GM12878 (cell line): ENCODE data around the gene HRH2. TPM values are rescaled to one million over a fixed set of nuclear protein-coding genes. Genes with fewer than 3 reads are reported as not detected.

Experiments used
- ATAC-seq: fragments of 200-7000 bp; cut with Tn5 transposase; 3 replicates; pipeline ENCODE4 v1.9.1; 2020; ENCODE audit warnings: mild to moderate bottlenecking, moderate library complexity
- BruUV-seq: library from RNA; stranded (reverse); fragments of 400-500 nt; replicated peaks from 2 replicates; lab custom pipeline; 2021; lab: Mats Ljungman, UMichigan
- CTCF ChIA-PET: fragments of 300-600 bp; sonication (Branson Sonifier 250); formaldehyde crosslinking; extraction: SDS; loops from one replicate; lab custom pipeline; 2021; ENCODE audit warnings: inconsistent platforms; lab: Yijun Ruan, JAX
- POLR2A ChIA-PET: fragments of 350-600 bp; formaldehyde crosslinking; extraction: SDS; loops from one replicate; lab custom pipeline; 2021; ENCODE audit warnings: inconsistent platforms; lab: Charles Lee
- RAD21 ChIA-PET: fragments of 300-600 bp; sonication (Branson Sonifier 250); formaldehyde crosslinking; loops from one replicate; lab custom pipeline; 2023; ENCODE audit warnings: antibody characterized with exemption; ENCODE audit not compliant: unreplicated experiment; lab: Charles Lee
- SMC1A ChIA-PET: fragments of 300-600 bp; sonication (Branson Sonifier 250); formaldehyde crosslinking; loops from one replicate; lab custom pipeline; 2023; ENCODE audit not compliant: unreplicated experiment, uncharacterized antibody; lab: Charles Lee
- DNase-seq: peaks from one replicate; pipeline ENCODE4 v3.0.0-alpha.2; 2011; ENCODE audit warnings: low read depth, low spot score
- FAIRE-seq: peaks from 3 replicates; lab custom pipeline; 2011; peaks lifted over from hg19 to GRCh38; lab: Jason Lieb, UNC
- H2AFZ ChIP-seq: 2 replicates; pipeline ENCODE4 v1.6.0; 2011; ENCODE audit warnings: low read depth, low read length, control low read depth; ENCODE audit not compliant: control insufficient read depth
- H3K27ac ChIP-seq: 2 replicates; pipeline ENCODE4 v1.5.1; 2011; ENCODE audit warnings: control low read depth; ENCODE audit not compliant: control insufficient read depth, insufficient read depth
- H3K27me3 ChIP-seq, 2 experiments: replicated peaks in 1 of 2; 2 replicates each; pipeline versions ENCODE4 v1.6.0 to v1.6.1; 2011; ENCODE audit warnings: low read length in 1 of 2; ENCODE audit not compliant: control insufficient read depth in 2 of 2, insufficient read depth in 2 of 2
- H3K36me3 ChIP-seq, 2 experiments: 2 replicates each; pipeline ENCODE4 v1.5.1; 2011; ENCODE audit warnings: low read length in 1 of 2; ENCODE audit not compliant: control insufficient read depth in 2 of 2, insufficient read depth in 2 of 2
- H3K4me1 ChIP-seq: 2 replicates; pipeline ENCODE4 v1.6.1; 2011; ENCODE audit warnings: mild to moderate bottlenecking, low read length, moderate library complexity, mixed read lengths; ENCODE audit not compliant: control insufficient read depth, insufficient read depth
- H3K4me2 ChIP-seq: 2 replicates; pipeline ENCODE4 v1.6.0; 2011; ENCODE audit warnings: control low read depth; ENCODE audit not compliant: control insufficient read depth, insufficient read depth
- H3K4me3 ChIP-seq: fragments of 200-600 bp; sonication (generic); 2 replicates; pipeline ENCODE4 v1.5.1; 2016
- H3K79me2 ChIP-seq: 2 replicates; pipeline ENCODE4 v1.6.0; 2011; ENCODE audit warnings: low read length; ENCODE audit not compliant: control insufficient read depth, insufficient read depth
- H3K9ac ChIP-seq: 2 replicates; pipeline ENCODE4 v1.8.0; 2011; ENCODE audit warnings: low read length, control low read depth, mixed read lengths; ENCODE audit not compliant: control insufficient read depth, insufficient read depth
- H3K9me3 ChIP-seq: replicated peaks from 3 replicates; pipeline ENCODE4 v1.5.1; 2011; ENCODE audit warnings: mild to moderate bottlenecking, low read length; ENCODE audit not compliant: control insufficient read depth, insufficient read depth
- H4K20me1 ChIP-seq: 2 replicates; pipeline ENCODE4 v1.6.0; 2011; ENCODE audit not compliant: control insufficient read depth, insufficient read depth
- CHD2 ChIP-seq: IDR thresholded peaks from 2 replicates; pipeline ENCODE4 v1.6.1; 2011; ENCODE audit warnings: low read depth, low read length, improper control_type of control experiment, borderline replicate concordance
- NFYB ChIP-seq: IDR thresholded peaks from 2 replicates; pipeline ENCODE4 v1.6.1; 2011; ENCODE audit warnings: low read depth, mild to moderate bottlenecking, low read length, improper control_type of control experiment, moderate library complexity; ENCODE audit not compliant: insufficient read depth
- PAX5 ChIP-seq: IDR thresholded peaks from 2 replicates; pipeline ENCODE4 v1.6.1; 2011; ENCODE audit warnings: low read depth, low read length, borderline replicate concordance
- POLR2AphosphoS5 ChIP-seq: IDR thresholded peaks from 2 replicates; pipeline ENCODE4 v1.6.1; 2011; ENCODE audit warnings: mild to moderate bottlenecking, low read length, inconsistent platforms
- SIN3A ChIP-seq: IDR thresholded peaks from 2 replicates; pipeline ENCODE4 v1.6.1; 2012; ENCODE audit warnings: low read depth, low read length, improper control_type of control experiment
- SIX5 ChIP-seq: IDR thresholded peaks from 2 replicates; pipeline ENCODE4 v1.6.1; 2011; ENCODE audit warnings: mild to moderate bottlenecking, low read depth, low read length, moderate library complexity; ENCODE audit not compliant: severe bottlenecking
- SMARCA5 ChIP-seq: fragments of 450-650 bp; IDR thresholded peaks from 2 replicates; pipeline ENCODE4 v1.6.1; 2017; ENCODE audit warnings: mild to moderate bottlenecking
- YBX1 ChIP-seq: fragments of 450-650 bp; IDR thresholded peaks from 2 replicates; pipeline ENCODE4 v1.6.1; 2016; ENCODE audit warnings: antibody characterized with exemption
- ZSCAN29 ChIP-seq: fragments of 450-650 bp; IDR thresholded peaks from 2 replicates; pipeline ENCODE4 v1.6.1; 2017; ENCODE audit warnings: mild to moderate bottlenecking, moderate library complexity
- WGBS: methylation state at CpG from one replicate; pipeline ENCODE4 v1.1.6; 2016; ENCODE audit warnings: low lambda C conversion rate; ENCODE audit not compliant: insufficient replicate concordance, insufficient coverage; ENCODE audit errors: missing lambda C conversion rate; 5-methylcytosine and 5-hydroxymethylcytosine counted together
- in situ Hi-C: fragments of 300-500 bp; cut with MboI; formaldehyde crosslinking; loops from 9 replicates; pipeline ENCODE4 v1.14.3; 2018; ENCODE audit warnings: mixed read lengths
- intact Hi-C: fragments of 100-400 bp; cut with micrococcal nuclease; formaldehyde crosslinking; loops from one replicate; pipeline ENCODE4 v1.14.2; 2022; ENCODE audit not compliant: unreplicated experiment
- polyA plus RNA-seq, 11 experiments: library from polyadenylated mRNA; depleted of rRNA in 4 of 11; unstranded in 6 of 11; stranded (reverse) in 5 of 11; fragments of >200 nt; fragmentation: Nextera tagmentation in 4 of 11; fragmentation: Illumina TruSeq in 1 of 11; extraction: Ambion mirVana in 4 of 11; extraction: Trizol in 1 of 11; gene quantifications; 1 replicate in 1 of 11; 2 replicates in 10 of 11; pipeline versions ENCODE4 v1.2.1 to v1.2.3, GENCODE V29; 2011 to 2016; ENCODE audit warnings: inconsistent platforms in 2 of 11, missing spikeins in 2 of 11, low read depth in 1 of 11
- total RNA-seq, 4 experiments: library from RNA; depleted of rRNA in 3 of 4; stranded (reverse); fragments of >200 nt in 3 of 4; fragmentation: Illumina TruSeq in 1 of 4; extraction: Trizol in 1 of 4; gene quantifications; 2 replicates each; pipeline versions ENCODE4 v1.2.1 to v1.2.3, GENCODE V29; 2013 to 2021
- TF ChIP-seq, protein P1 (sequence below): fragments of 450-650 bp; IDR thresholded peaks from 2 replicates; pipeline ENCODE4 v1.6.1; 2016; ENCODE audit warnings: mild to moderate bottlenecking
- TF ChIP-seq, protein P2 (sequence below): IDR thresholded peaks from 2 replicates; pipeline ENCODE4 v1.6.1; 2011; ENCODE audit warnings: borderline replicate concordance, low read depth, mild to moderate bottlenecking, moderate library complexity, mixed read lengths, low read length; ENCODE audit not compliant: insufficient read depth; ENCODE audit errors: extremely low read length
- TF ChIP-seq, protein P3 (sequence below): fragments of 450-650 bp; IDR thresholded peaks from 2 replicates; pipeline ENCODE4 v1.6.1; 2017; ENCODE audit warnings: low read depth, mild to moderate bottlenecking, moderate library complexity

Gene HRH2
- total and polyA plus RNA-seq, 10 of the 15 experiments (the other 5 are each of a cell fraction or from before 2014, with no cell fraction given), result 0.01 to 0.05 (median 0.03) TPM; not detected in 7

DNA sequence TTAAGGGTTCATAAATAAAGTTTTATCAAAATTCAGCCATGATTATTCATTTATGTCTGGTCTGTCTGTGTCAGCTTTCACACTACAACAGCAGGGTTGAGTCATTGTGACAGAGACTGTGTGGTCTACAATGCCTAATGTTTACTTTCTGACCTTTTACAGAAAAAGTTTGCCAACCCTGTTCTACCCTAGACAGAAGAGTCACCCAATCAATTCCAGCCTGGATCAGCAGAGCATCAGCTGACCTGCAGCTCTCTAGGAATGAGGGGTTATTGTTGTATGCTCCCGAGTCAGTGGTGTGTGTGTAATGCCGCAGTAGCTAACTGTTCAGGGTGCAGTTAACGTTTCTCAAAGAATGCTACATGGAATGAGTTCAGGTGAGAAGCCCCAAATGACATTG, 87.3 kb downstream of the HRH2 start:
- POLR2A ChIA-PET, result no interaction called here

DNA sequence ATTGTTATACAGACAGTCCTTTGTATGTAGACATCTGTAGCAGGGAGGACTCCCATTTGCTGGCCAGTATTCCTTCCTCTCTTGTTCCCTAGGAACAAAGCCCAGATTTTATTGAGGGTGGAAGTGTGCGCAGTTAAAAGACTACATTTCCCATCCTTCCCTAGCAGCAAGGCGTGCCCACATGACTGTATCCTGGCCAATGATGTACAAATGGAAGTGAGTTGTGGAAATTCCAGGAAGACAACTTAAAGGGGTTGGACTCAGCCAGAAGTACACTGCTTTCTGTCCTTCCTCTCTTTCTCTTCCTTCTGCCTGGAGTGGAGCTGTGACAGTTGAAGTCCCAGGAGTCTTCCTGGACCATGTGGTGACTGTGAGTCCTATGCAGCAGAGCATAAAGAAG, 89.0 kb downstream of the HRH2 start:
- ChIA-PET SMC1A (no interaction called here), RAD21 (no interaction called here), POLR2A (no interaction called here), CTCF (no interaction called here)
- FAIRE-seq (no peak), DNase-seq (no peak), ATAC-seq (no peak)
- no peaks in the 10 kb centered on the region for H4K20me1 ChIP-seq
- no peak overlapping the region for H3K4me2 ChIP-seq
- peak; percentile 72 for TF ChIP-seq NFYB
- peak; percentile 45 for TF ChIP-seq SIX5
- TF ChIP-seq, protein P1, sequence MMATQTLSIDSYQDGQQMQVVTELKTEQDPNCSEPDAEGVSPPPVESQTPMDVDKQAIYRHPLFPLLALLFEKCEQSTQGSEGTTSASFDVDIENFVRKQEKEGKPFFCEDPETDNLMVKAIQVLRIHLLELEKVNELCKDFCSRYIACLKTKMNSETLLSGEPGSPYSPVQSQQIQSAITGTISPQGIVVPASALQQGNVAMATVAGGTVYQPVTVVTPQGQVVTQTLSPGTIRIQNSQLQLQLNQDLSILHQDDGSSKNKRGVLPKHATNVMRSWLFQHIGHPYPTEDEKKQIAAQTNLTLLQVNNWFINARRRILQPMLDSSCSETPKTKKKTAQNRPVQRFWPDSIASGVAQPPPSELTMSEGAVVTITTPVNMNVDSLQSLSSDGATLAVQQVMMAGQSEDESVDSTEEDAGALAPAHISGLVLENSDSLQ, result no peak
- TF ChIP-seq, protein P2, sequence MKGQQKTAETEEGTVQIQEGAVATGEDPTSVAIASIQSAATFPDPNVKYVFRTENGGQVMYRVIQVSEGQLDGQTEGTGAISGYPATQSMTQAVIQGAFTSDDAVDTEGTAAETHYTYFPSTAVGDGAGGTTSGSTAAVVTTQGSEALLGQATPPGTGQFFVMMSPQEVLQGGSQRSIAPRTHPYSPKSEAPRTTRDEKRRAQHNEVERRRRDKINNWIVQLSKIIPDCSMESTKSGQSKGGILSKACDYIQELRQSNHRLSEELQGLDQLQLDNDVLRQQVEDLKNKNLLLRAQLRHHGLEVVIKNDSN, result peak; percentile 22
- no peak for TF ChIP-seq SMARCA5
- intact Hi-C loops, result no loop called here
- no peaks in the 10 kb centered on the region for H3K79me2 ChIP-seq
- H3K9me3 ChIP-seq, result no peaks in the 10 kb centered on the region
- in situ Hi-C loops, result loop anchor here (25.0 kb wide), 1 partner anchor 840 kb away; no protein-coding TSS in a partner anchor
- no peak overlapping the region for H3K4me3 ChIP-seq
- no peaks in the 10 kb centered on the region for H3K36me3 ChIP-seq
- no TSS peak for BruUV-seq
- no peaks in the 10 kb centered on the region for H3K4me1 ChIP-seq
- H3K27ac ChIP-seq, result no peak overlapping the region
- no peaks in the 10 kb centered on the region; a peak in 2 of 4 replicates for H3K27me3 ChIP-seq
- WGBS, result 20% methylated on average over 2 of the region's 2 CpGs
- no peak overlapping the region for H3K9ac ChIP-seq
- H2AFZ ChIP-seq, result no peak overlapping the region

More for the DNA sequence above, 87.3 kb downstream of the HRH2 start:
- no TSS peak for BruUV-seq
- in situ Hi-C loops, result loop anchor here (25.0 kb wide), 1 partner anchor 842 kb away; no protein-coding TSS in a partner anchor
- CTCF ChIA-PET, result no interaction called here
- FAIRE-seq, result no peak
- Histone ChIP-seq H3K4me3 (no peak overlapping the region), H3K4me2 (no peak overlapping the region), H3K27me3 (no peaks in the 10 kb centered on the region; a peak in 1 of 4 replicates), H3K27ac (no peak overlapping the region), H4K20me1 (no peaks in the 10 kb centered on the region)
- 38% methylated on average over 3 of the region's 3 CpGs for WGBS
- TF ChIP-seq, protein P3, sequence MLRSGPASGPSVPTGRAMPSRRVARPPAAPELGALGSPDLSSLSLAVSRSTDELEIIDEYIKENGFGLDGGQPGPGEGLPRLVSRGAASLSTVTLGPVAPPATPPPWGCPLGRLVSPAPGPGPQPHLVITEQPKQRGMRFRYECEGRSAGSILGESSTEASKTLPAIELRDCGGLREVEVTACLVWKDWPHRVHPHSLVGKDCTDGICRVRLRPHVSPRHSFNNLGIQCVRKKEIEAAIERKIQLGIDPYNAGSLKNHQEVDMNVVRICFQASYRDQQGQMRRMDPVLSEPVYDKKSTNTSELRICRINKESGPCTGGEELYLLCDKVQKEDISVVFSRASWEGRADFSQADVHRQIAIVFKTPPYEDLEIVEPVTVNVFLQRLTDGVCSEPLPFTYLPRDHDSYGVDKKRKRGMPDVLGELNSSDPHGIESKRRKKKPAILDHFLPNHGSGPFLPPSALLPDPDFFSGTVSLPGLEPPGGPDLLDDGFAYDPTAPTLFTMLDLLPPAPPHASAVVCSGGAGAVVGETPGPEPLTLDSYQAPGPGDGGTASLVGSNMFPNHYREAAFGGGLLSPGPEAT, result no peak
- TF ChIP-seq ZSCAN29 (no peak), YBX1 (no peak), PAX5 (no peak), POLR2AphosphoS5 (no peak), CHD2 (no peak), SIN3A (no peak)
- TF ChIP-seq, all 136 proteins: peak for 0
- H3K4me1 ChIP-seq, result no peaks in the 10 kb centered on the region
- no peak for ATAC-seq
- DNase-seq, result no peak
- H3K36me3 ChIP-seq, result no peaks in the 10 kb centered on the region
- H2AFZ ChIP-seq, result no peak overlapping the region
- ChIA-PET RAD21 (no interaction called here), SMC1A (no interaction called here)
- intact Hi-C loops, result no loop called here
- H3K9ac ChIP-seq, result no peak overlapping the region
- no peaks in the 10 kb centered on the region for H3K9me3 ChIP-seq
- H3K79me2 ChIP-seq, result no peaks in the 10 kb centered on the region
